Mesenchymal stem cell (in vitro differentiated cells and primary cell): Measurements from ENCODE around the gene NFE2L2.

Experiments
- DNase-seq: peaks from one replicate; pipeline ENCODE4 v3.0.0-alpha.2; 2013
- H2AFZ ChIP-seq: one replicate; pipeline ENCODE4 v1.6.1; 2013; ENCODE audit warnings: low read depth, mild to moderate bottlenecking, control low read depth, inconsistent platforms, low read length, moderate library complexity
- H2AK5ac ChIP-seq: 2 replicates; pipeline ENCODE4 v1.6.1; 2013; ENCODE audit warnings: low read length, moderate library complexity, mild to moderate bottlenecking, inconsistent platforms; ENCODE audit not compliant: severe bottlenecking
- H2BK120ac ChIP-seq: one replicate; pipeline ENCODE4 v1.6.1; 2013; ENCODE audit warnings: low read depth, mild to moderate bottlenecking, inconsistent platforms, low read length, moderate library complexity
- H2BK12ac ChIP-seq, 2 experiments: one replicate each; pipeline ENCODE4 v1.6.1; 2013; ENCODE audit warnings: inconsistent platforms in 2 of 2, low read length in 2 of 2, mild to moderate bottlenecking in 2 of 2, moderate library complexity in 2 of 2, control low read depth in 1 of 2
- H2BK15ac ChIP-seq: one replicate; pipeline ENCODE4 v1.6.1; 2013; ENCODE audit warnings: mild to moderate bottlenecking, low read depth, inconsistent platforms; ENCODE audit not compliant: poor library complexity, severe bottlenecking
- H2BK5ac ChIP-seq: 2 replicates; pipeline ENCODE4 v1.6.1; 2013; ENCODE audit warnings: low read depth, mild to moderate bottlenecking, low read length, control low read depth, inconsistent platforms; ENCODE audit not compliant: poor library complexity, severe bottlenecking
- H3K14ac ChIP-seq, 2 experiments: one replicate each; pipeline ENCODE4 v1.6.1; 2013; ENCODE audit warnings: inconsistent platforms in 2 of 2, low read length in 2 of 2, control low read depth in 1 of 2, mild to moderate bottlenecking in 1 of 2, moderate library complexity in 1 of 2
- H3K18ac ChIP-seq, 2 experiments: one replicate each; pipeline ENCODE4 v1.6.1; 2013; ENCODE audit warnings: inconsistent platforms in 2 of 2, low read length in 2 of 2, control low read depth in 1 of 2, low read depth in 1 of 2, mild to moderate bottlenecking in 1 of 2
- H3K23ac ChIP-seq, 2 experiments: one replicate each; pipeline ENCODE4 v1.6.1; 2013; ENCODE audit warnings: inconsistent platforms in 2 of 2, low read length in 2 of 2, mild to moderate bottlenecking in 2 of 2, moderate library complexity in 2 of 2, control low read depth in 1 of 2
- H3K27ac ChIP-seq: 2 replicates; pipeline ENCODE4 v1.5.1; 2013; ENCODE audit warnings: mild to moderate bottlenecking, moderate library complexity, low read length, control low read depth, inconsistent platforms; ENCODE audit not compliant: poor library complexity, severe bottlenecking
- H3K27me3 ChIP-seq, 2 experiments: 2 replicates each; pipeline versions ENCODE4 v1.6.1 to v1.7.0; 2013; ENCODE audit warnings: low read length in 2 of 2, mild to moderate bottlenecking in 2 of 2, moderate library complexity in 2 of 2, control low read depth in 1 of 2, inconsistent platforms in 1 of 2; ENCODE audit not compliant: control insufficient read depth in 1 of 2, insufficient read depth in 1 of 2
- H3K36me3 ChIP-seq, 2 experiments: 2 replicates each; pipeline versions ENCODE4 v1.6.1 to v1.7.0; 2013; ENCODE audit warnings: low read length in 2 of 2, control low read depth in 1 of 2, inconsistent platforms in 1 of 2, low read depth in 1 of 2, mild to moderate bottlenecking in 1 of 2; ENCODE audit not compliant: insufficient read depth in 2 of 2, control insufficient read depth in 1 of 2
- H3K4ac ChIP-seq, 2 experiments: one replicate each; pipeline ENCODE4 v1.6.1; 2013; ENCODE audit warnings: inconsistent platforms in 2 of 2, low read length in 2 of 2, mild to moderate bottlenecking in 2 of 2, moderate library complexity in 2 of 2, control low read depth in 1 of 2, low read depth in 1 of 2
- H3K4me1 ChIP-seq: 2 replicates; pipeline ENCODE4 v1.6.1; 2013; ENCODE audit warnings: low read depth, low read length, control low read depth; ENCODE audit not compliant: control insufficient read depth, insufficient read depth
- H3K4me2 ChIP-seq: 2 replicates; pipeline ENCODE4 v1.6.1; 2013; ENCODE audit warnings: low read length, mild to moderate bottlenecking, inconsistent platforms; ENCODE audit not compliant: poor library complexity, severe bottlenecking
- H3K4me3 ChIP-seq, 2 experiments: 2 replicates each; pipeline versions ENCODE4 v1.5.1 to v1.7.0; 2013; ENCODE audit warnings: low read length in 2 of 2, mild to moderate bottlenecking in 2 of 2, control low read depth in 1 of 2, low read depth in 1 of 2; ENCODE audit not compliant: insufficient read depth in 1 of 2
- H3K79me1 ChIP-seq: replicated peaks from 2 replicates; pipeline ENCODE4 v1.6.1; 2013; ENCODE audit warnings: mild to moderate bottlenecking, control low read depth, low read length, inconsistent platforms; ENCODE audit not compliant: poor library complexity, severe bottlenecking
- H3K9ac ChIP-seq: 2 replicates; pipeline ENCODE4 v1.7.0; 2013; ENCODE audit warnings: mild to moderate bottlenecking, low read length, moderate library complexity
- H3K9me3 ChIP-seq: 2 replicates; pipeline ENCODE4 v1.7.0; 2013; ENCODE audit warnings: mild to moderate bottlenecking, low read length; ENCODE audit not compliant: control insufficient read depth
- H4K8ac ChIP-seq: one replicate; pipeline ENCODE4 v1.6.1; 2013; ENCODE audit warnings: inconsistent platforms, mild to moderate bottlenecking, low read length, moderate library complexity
- H4K91ac ChIP-seq: one replicate; pipeline ENCODE4 v1.6.1; 2013; ENCODE audit warnings: mild to moderate bottlenecking, low read length, inconsistent platforms
- WGBS: methylation state at CpG from one replicate; pipeline ENCODE4 v1.1.7; 2013; ENCODE audit warnings: mixed read lengths; 5-methylcytosine and 5-hydroxymethylcytosine counted together

The NFE2L2 gene

DNA sequence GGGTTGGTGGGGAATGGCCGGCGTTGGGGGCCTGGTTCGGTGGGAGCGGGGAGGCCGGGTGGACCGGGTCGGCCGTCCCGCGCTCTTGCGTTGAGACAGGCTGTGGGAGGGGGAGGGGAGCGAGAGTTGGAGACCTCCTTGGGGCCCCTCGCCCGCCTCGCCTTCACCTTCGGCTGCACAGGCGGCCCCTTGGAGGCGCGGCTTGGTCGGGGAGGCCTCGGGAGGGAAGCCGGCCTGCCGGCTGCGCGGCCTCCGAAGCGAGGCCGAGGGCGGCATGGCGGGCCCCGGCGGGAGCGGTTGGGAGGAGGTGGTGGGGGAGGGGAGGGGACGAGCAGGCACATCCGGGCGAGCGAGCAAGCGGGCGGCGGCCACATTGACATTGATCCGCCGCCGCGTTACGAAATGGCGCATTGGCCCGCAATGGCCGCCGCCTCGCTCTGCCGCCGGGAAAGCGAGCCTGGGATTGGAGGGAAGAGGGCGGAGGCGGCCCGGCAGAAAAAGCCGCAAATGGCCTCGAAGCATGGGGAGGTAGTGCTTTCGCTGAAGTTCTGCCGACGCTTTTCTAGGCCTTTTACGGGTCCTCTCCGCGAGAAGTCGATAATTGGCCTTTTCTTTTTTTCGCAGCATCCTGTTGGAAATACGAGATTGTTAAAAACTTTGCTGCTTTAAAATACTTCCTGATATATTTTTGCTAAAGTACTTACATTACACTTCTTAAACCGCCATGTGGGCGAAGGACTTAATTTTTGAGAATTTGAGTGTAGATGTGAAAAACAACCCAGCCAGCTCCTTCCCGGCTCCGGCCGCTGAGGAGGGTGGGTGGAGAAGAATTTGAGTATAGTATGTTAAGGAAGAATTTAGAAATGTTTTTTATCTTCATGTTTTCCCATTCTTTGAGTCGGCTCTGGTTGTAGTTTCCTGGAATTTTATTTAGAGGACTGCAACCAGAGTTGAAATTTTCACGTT, 51.4 kb downstream of the NFE2L2 start:
- peaks cover 2% of the 10 kb centered on the region for H3K4me1 ChIP-seq
- peak overlapping the region; percentile 88 for H2BK15ac ChIP-seq
- peak overlapping the region in 1 of 2 experiments; percentile 44 for H3K14ac ChIP-seq
- peak overlapping the region; percentile 88 for H4K91ac ChIP-seq
- peak overlapping the region; percentile 87 for H2BK5ac ChIP-seq
- H3K4me3 ChIP-seq, result peak overlapping the region; percentile 86 to 95
- peak overlapping the region; percentile 83 for H3K4me2 ChIP-seq
- peak overlapping the region; percentile 66 to 85 for H3K4ac ChIP-seq
- H2BK120ac ChIP-seq, result peak overlapping the region; percentile 86
- H2AK5ac ChIP-seq, result no peak overlapping the region
- peak overlapping the region; percentile 96 to 99 for H3K18ac ChIP-seq
- under 1% methylated on average over 59 of the region's 74 CpGs for WGBS
- H3K9me3 ChIP-seq, result no peaks in the 10 kb centered on the region
- H3K27ac ChIP-seq, result peak overlapping the region; percentile 91
- H3K36me3 ChIP-seq, result peaks cover 12 to 36% of the 10 kb centered on the region in 2 experiments
- peak overlapping the region; percentile 99 for H3K9ac ChIP-seq
- H2AFZ ChIP-seq, result no peak overlapping the region
- peaks cover 8% of the 10 kb centered on the region for H3K79me1 ChIP-seq
- H4K8ac ChIP-seq, result peak overlapping the region; percentile 78
- peak overlapping the region in 1 of 2 experiments; percentile 57 for H3K23ac ChIP-seq
- DNase-seq, result peak; percentile 94
- H3K27me3 ChIP-seq, result no peaks in the 10 kb centered on the region
- no peak overlapping the region for H2BK12ac ChIP-seq

DNA sequence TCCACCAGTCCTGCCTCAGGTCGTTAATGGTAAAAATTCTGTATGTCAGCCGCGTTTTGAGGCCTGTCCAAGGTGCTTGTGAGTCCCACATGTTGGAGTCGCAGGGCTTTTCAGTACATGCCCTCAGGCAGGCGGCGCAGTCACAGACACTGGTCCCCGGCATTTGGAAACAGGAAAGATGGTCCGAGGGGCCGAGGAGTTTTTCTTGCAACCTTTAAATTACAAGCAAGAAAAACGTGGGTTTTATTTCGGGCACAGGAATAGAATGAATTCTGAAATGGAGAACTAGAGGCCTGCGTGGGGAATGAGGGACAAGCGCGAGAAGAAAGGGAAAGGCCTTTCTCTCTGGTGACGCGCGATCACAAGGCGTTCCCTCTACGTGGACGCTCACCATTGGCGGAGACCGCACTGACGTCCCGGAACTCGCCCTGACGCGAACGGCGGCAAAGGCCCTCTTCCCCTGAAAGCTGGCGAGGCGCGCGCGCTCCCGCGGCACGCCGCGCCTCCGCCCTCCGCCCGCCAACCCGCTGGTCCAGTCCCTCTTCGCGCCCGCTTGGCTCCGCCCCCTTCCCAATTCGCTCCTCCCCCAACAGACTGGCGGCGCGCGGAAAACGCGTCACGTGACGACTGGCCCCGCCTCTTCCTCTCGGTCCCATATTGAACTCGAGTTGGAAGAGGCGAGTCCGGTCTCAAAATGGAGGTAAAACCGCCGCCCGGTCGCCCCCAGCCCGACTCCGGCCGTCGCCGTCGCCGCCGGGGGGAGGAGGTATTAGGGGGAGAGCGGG, 52.2 kb downstream of the NFE2L2 start, which contains the start of gene HNRNPA3:
Gene HNRNPA3 (plus strand): TSS at position 689 of the 785 bp plus-strand sequence. CDS start 6 bp downstream, at position 695.
- Histone ChIP-seq H3K18ac (peak within 1 kb of the TSS; percentile 96 to 99), H3K9me3 (no peaks in the 10 kb centered on the region), H3K4me2 (peak within 1 kb of the TSS; percentile 83), H2BK5ac (peak within 1 kb of the TSS; percentile 87), H3K23ac (peak within 1 kb of the TSS in 1 of 2 experiments; percentile 57), H2AFZ (no peak within 1 kb of the TSS), H4K91ac (peak within 1 kb of the TSS; percentile 88), H3K4me3 (peak within 1 kb of the TSS; percentile 86 to 95), H2BK15ac (peak within 1 kb of the TSS; percentile 88), H3K27me3 (no peaks in the 10 kb centered on the region), H3K9ac (peak within 1 kb of the TSS; percentile 99), H3K4me1 (peaks cover 2% of the 10 kb centered on the region), H4K8ac (peak within 1 kb of the TSS; percentile 79), H2BK12ac (no peak within 1 kb of the TSS), H3K4ac (peak within 1 kb of the TSS; percentile 85 to 94), H3K14ac (peak within 1 kb of the TSS in 1 of 2 experiments; percentile 44), H3K79me1 (peaks cover 8% of the 10 kb centered on the region), H2AK5ac (peak within 1 kb of the TSS; percentile 45), H3K27ac (peak within 1 kb of the TSS; percentile 92), H3K36me3 (peaks cover 5 to 27% of the 10 kb centered on the region in 2 experiments), H2BK120ac (peak within 1 kb of the TSS; percentile 86)
- peak; percentile 99 for DNase-seq
- WGBS, result under 1% methylated on average over 70 of the region's 74 CpGs

DNA sequence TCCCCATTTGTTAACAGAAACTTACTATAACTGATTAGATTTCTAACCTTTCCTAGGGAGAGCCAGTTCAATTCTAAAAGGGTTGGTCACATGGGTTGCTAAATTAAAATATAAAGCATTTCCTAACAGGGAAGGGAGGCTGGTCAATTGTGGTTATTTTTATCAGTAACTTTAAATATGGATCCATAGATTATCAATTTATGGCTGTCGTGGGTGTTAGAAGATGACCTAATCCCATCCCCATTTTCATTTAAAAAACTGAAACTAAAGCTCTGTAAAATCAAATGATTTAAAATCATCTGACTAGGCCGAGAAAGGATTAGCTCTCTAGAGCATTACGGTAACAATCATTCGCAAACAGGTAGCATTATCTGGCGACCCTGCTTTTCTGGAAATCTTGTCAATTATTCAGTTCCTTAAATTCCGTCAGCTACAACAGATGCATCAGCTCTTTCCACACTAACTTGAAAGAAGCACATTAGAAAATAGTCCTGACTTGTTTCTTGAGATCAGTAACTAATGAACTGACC, 52.9 kb downstream of the NFE2L2 start:
- Histone ChIP-seq H3K9ac (peak overlapping the region; percentile 97), H2BK15ac (no peak overlapping the region), H2BK120ac (no peak overlapping the region), H4K91ac (no peak overlapping the region), H3K4me2 (peak overlapping the region; percentile 77), H4K8ac (peak overlapping the region; percentile 79), H3K27ac (peak overlapping the region; percentile 92), H3K4ac (peak overlapping the region; percentile 47 to 94), H2BK12ac (no peak overlapping the region), H3K27me3 (no peaks in the 10 kb centered on the region), H3K4me1 (peaks cover 2% of the 10 kb centered on the region), H3K14ac (no peak overlapping the region), H2BK5ac (peak overlapping the region; percentile 82), H3K18ac (peak overlapping the region; percentile 52 to 73), H3K79me1 (peaks cover 8% of the 10 kb centered on the region), H2AFZ (no peak overlapping the region), H3K36me3 (peaks cover 2 to 20% of the 10 kb centered on the region in 2 experiments), H3K23ac (no peak overlapping the region), H3K4me3 (peak overlapping the region in 1 of 2 experiments; percentile 78), H2AK5ac (peak overlapping the region; percentile 45), H3K9me3 (no peaks in the 10 kb centered on the region)
- no peak for DNase-seq
- WGBS, result 27% methylated on average over 6 of the region's 6 CpGs
